GM03348 (cell line): ENCODE results near the gene COX7A2.

Source experiments
- DNase-seq: peaks from one replicate; pipeline ENCODE4 v3.0.0; 2012; ENCODE audit warnings: low spot score

Gene COX7A2

DNA sequence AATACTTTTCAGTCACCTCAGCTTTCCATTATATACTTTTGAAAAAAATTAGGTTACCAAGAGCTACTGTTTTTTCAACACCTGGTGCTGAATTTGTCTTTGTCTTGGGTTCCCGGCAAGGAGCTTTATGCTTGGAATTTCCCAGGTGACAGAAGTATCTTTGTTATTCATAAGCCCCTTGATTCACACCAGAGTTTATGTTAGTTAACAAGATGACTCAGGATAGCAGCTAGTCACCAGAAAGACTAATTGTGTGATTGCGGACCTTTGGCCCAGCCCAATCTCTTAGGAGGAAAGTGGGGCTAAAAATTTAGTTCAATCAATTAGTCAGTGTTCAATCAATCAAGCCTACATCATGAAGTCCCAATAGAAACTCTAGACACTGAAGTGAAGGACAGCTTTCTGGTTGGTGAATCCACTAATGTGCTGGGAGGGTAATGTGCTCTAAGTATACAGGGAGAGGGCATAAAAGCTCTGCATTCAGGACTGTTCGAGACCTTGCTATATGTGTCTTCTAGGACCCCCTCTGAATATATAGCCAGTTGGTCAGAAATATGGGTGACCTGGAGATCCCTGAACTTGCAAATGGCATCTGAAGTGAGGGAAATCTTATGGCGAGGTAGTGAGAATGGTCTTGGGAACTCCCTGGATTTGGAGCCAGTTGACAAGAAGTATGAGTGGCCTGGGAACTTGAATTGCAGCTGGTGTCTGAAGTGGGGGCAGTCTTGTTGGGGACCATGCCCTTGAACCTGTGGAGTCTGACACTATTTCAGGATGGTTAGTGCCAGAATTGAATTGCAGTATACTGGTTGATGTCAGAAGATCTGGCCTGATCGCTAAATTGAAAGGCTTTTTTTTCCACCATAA lies 24.8 kb upstream of the COX7A2 start:
- no peak for DNase-seq

DNA sequence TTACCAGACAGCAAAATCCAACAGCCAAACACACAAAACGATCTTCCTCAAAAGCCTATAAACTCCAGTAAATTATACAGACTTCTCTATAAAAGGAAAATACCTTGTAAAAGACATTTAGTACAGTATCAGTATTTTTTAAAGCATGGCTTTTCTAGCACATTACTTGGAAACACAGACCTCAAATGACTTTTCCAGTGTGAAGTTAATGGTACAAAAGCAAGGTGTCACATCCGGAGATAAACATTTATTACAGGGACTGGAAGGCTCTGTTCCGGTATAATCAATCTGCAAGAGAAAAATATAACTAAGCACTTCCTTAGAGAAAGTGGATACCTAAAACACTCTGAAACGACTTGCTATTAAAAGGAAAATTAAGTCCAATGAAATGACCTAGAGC lies 23.9 kb upstream of the COX7A2 start:
- no peak for DNase-seq

DNA sequence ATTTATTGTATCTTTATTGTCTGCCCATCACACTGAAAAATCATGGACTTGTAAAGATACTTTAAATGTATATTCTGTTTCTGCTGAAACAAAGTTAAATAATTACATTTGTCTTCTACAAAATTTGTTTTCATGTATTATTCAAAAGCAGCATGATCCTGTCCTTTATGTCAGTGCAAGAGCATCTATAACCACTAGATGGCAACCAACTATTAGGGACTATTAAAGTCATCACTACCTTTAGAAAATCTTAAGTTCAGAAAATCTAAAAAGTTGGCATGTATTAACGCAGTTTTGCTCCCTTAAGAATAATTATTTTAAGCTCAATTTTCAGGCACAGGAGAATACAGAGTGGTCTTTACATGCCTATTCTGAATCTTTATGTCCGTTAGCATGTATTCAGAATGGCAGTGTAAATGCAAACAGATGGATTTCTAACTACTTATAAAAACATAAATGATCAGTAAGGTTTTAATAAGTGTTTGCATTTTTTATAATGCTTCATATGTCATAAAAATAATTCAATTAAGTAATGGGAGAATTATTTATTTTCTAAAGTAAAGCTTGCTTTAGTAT lies 23.2 kb upstream of the COX7A2 start:
- peak; percentile 61 for DNase-seq

DNA sequence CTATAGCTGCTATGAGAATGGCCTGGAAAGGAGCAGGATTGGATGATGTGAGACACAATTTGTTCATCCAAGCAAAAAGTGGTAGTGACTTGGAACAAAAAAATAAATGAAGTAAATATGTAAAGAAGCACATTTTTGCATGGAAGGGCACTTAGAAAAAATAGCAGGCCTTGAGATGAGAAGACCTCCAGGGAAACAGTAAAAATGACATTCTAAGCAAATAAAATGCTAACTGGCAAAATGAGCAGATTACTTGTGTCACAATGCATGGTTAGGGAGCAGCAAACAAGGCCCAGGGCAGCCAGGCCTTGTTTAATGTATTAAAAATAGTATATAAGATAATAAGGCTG lies 19.8 kb upstream of the COX7A2 start:
- DNase-seq: no peak

DNA sequence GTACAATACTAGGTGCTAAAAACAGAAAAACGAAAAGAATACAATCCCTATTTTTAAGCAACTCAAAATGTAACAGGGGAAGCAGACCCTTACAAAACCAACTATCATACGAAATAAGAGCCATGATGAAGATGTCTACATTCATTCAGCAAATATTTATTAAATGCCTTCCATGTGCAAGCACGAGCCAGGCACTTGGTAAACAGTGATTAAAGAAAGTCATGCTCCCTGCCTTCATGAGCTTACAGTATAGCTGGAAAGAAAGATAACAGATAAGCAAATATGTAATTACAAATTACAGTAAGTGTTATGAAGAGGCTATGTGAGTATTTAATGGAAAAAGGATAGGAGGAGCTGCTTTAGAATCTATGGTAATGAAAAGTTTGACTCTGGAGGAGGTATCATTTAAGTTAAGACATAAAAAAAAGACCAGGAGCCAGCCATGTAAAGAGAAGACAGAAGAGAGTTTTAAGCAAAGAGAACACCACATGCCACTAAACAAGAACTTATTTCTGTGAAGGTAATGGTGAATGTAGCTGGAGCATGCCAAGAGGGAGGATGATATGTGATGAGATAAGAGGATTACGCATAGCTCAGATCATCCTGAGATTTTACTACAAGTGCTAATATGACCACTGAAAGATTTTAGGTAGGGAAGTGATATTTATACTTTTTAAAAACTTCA lies 19.3 kb upstream of the COX7A2 start:
- no peak for DNase-seq

DNA sequence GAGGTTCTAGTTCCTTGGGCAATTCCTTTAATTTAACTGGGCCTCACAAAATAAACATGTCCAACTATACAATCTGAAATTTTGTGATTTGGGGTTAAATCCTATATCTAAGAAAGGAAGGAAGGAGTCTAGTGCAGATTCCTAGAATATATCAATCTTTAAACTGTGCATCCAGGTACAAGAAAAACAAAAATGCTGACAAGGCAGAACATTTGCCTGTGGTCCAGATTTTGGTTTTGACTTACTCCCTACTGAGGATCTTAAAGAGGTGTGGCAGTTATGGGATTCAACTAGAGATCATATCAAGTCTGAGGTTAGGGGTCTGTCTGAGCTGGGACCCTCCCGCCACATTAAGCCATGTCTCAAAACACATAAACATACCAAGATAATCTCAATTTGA lies 17.7 kb upstream of the COX7A2 start:
- DNase-seq: no peak

DNA sequence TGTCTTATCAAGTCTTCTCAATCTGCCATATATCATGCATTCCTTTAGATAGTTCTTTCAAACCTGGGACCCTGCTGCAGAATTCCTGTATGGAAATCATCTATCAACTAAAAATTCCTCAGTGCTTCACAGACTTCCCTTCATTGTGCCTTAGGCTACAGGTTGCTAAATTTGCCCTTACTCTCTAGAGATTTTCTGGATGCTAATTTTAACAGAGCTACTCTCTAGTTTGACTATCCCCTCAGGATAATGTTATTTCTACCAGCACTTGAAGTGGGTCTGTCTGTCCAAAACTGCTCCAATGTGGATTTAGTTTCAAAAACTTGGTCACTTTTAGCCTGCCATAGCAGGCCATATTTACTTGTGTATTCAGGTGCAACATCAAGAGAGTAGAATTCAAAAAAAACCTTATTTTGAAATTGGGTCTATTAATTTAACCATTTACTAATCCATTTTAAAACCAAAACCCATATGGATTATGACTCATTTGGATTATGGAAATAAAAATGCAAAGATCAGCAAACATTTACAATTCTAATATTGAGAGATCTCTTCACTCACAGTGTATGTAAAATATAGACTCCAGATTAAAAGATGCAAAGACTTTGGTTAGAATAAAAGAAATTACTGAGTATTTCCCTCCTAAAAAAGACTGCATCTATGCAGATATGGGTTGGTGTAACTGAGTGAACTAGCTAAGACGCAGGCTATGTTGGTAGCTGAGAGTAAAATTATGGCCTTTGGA lies 13.9 kb upstream of the COX7A2 start:
- no peak for DNase-seq

DNA sequence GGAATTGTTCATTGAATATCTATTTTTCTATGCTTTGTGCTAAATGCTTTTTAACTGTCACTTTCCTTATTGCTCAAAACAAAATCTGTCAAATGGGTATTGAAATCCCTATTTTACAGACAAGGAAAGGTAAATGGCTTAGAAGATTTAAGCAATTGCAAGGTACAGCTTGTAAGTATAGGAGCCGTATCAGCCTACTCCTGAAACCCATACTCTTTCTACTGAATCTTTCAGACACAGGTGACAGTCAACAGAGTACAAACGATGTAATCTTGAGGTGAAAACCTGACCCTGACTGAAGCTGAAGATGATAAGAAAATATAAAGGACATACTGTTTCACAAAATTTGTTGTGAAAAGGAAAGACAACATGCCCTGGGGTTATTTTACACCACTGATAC lies 7.0 kb upstream of the COX7A2 start:
- DNase-seq: no peak

DNA sequence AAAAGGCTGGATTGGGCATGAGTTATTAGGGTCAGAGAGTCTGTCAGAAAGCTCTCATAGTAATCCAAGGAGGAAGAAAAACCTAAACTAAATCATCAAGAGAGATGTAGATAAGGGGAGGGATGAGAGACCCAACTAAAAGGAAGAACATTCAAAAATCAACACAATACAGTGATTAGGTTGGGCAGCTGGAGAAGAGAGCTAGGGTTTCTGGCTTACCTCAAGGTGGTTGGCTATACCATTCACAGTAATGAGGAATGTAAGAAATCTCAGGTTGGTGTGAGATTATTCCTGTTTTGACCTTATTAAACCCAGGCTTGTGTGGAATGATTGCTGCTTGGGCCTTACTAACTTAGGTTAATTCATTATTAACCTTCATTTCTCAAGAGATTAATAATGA lies 6.2 kb upstream of the COX7A2 start:
- DNase-seq: no peak

DNA sequence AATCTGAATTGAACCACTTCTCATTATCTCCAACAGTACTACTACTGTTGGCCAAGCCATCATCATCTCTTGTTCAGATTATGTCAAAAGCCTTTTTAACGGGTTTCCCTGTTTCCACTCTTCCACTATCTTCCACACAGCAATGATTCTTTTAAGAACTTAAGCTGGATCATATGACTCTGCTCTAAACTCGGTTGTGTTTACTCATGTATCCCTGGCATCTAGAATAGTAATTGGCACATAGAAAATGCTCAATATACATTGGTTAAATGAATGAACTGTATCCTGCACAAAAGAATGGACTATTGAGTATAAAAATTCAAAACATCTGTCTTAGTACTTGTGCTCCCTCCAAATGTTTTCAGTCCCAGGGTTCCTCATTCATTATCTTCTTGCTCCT lies 2.8 kb upstream of the COX7A2 start:
- DNase-seq: no peak

DNA sequence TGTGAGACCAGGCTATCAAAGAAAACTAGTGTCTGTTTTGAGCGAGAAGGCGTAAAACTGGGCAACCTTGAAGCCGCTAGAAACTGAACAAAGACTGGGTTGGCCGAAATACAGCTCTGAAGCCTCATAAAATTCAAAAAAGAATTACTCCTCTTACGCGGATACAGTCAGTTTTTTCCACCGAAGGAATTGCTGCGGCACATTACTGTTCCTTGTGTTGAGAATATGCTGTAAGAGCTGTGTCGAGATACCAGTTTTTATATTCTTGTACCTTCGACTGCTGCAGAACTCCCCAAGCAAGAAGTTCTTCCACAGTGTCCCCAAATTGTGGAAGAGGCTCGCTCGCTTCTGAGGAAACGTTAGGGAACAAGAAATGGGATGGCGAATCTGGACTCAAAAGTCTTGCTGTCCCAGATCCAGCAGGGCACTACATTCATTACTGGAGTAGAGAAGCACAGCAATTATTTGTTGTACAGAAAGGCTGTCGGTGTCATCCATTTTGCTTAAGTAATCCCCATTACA lies 523 bp upstream of the COX7A2 start:
- peak; percentile 17 for DNase-seq

DNA sequence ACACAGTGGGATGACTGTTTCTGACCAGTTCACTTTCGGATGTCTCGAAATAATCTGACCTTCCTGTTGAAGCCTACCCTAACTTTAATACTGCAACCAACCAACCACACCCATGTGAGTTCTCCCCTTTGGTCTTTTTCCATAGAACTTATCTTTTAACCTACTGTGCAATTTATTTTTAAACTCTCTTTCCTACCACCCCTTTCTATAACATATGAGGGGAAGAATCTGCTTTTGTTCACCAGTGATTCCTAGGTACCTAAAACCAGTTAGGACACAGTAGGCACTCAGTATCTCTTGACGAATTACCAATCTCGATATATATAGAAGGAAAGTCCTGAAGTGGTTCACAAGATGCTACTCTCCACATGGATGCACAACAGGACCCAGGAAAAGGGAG lies 7.0 kb downstream of the COX7A2 start:
- no peak for DNase-seq

DNA sequence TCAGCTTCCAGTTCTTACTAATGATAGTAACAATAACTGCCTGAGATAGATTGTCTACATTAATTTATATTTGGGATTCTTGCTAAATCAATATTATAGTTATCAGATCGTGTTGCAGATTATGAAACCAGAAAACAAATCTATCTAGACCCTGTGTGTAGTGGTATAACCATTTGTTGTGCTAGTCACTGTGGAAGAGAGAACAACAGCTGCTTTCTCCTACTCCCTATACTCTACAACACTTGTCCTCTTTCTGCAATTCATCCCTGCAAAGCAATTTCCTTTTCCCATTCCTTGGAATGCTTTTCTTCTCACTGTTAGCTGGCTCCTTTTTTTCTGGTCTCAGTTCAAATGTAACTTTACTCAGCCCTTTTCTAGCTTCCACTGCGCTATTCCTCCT lies 8.3 kb downstream of the COX7A2 start:
- DNase-seq: no peak

DNA sequence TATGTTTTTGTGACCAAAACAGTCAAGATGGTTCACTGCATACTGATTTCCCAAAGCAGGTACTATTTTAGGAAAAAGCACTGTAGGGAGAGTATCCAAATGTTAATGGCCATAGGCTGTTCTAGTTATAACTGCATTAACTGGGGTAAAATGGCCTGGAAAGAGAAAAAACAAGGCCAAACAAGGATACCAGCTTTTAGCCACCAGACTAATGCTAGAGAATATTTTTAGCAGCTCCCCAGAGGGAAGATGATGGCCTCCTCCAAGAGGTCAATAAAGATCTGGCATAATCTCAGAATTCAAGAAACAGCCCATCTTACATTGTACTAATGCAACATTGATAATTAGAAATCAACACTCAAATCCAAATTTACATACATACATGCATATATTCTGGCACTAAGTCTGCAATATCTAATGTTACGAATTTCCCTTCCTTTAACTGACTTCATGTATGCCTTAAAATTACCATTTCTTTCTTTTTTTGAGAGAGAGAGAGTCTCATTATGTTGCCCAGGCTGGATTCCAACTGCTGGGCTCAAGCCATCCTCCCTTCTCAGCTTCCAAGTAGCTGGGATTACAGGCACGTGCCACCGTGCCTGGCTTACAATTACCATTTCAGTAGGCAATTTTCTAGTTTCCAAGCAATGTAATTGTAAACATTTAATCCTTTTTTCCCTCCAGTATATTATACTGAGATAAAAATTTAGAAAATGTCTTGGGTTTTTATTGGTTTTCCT lies 9.3 kb downstream of the COX7A2 start:
- DNase-seq: no peak

DNA sequence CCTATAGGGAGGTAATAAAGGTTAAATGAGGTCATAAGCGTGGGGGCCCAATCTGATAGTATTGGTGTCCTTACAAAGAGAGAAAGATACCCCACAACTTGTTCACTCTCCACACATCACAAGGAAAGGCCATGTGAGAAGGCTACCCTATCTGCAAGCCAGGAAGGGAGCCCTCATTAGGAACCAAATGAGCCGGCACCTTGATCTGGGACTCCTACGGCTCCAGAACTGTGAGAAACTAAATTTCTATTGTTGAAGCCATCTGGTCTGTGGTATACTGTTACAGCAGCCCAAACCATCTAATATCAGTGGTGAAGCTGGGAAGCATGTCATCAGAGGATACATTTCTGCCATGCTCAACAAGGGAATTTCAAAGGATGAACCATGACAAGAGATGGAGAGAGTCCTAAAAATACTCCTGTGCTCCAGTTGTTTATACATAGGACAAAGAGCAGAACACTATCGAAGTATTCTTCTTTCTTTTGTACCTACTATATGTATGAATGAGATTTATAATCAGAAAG lies 10.4 kb downstream of the COX7A2 start:
- no peak for DNase-seq

DNA sequence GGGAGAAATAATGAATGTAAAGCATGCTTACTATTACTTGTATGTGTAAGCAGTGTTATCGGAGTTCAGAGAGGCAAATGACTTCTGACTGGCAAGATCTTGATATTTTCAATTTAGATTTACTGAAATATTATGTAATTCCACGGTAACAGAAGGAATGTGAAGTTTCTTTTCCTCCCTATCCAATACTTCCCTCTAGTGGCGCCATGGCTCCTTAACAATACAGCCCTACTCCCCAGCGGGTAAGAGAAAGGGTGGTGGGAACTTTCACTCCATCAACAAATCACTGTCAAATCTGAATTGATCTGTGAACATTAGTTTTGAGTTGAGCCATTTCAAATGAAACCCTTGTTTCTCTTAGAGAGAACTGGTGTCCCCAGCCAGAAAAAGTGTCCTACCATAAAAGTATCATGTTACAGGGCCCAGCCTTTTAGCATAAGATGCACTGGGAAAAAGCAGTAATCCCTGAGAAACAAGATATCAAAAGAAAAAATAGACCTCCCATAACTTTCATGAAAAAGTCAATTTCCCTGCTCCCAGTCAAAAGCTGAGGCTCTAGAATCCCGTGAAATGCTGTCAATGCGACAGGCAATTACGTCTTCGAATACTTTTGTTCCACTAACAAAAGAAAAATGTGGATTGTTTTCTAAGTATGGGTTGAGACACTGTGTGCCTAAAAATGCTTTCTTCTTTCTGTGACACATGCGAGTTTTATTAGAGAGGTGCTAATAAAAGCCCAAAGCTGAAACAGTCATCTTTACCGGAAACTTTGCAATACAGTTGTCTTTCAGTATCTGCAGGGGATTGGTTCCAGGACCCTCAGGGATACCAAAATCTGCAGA lies 12.9 kb downstream of the COX7A2 start:
- DNase-seq: peak; percentile 76

DNA sequence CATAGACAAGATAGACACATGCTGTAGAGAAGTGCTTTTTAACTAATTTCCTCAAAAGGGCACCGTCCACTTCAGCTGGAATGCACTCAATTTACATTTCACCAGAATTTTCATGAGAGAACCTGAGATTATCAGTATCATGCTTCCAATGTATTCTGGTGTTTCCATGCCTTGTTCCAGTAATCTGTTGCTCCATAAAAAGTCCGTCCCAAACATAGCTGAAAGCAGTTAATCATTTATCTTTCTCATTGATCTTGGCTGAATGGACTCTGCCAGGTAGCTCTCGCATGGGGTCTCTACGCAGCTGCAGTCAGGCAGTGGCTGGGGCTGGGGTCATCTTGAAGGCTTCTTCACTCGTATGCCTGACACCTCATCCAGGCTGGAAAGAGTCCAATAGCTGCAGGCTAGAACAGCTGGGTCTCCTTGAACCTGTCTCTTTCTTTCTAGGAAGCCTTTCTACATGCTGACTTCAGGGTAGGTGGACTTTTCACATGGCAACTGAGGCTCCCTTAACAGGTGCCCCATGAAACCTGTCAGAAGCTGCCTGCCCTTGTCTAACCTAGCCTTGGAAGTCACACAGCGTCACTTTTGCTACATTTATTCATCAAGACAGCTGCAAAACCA lies 19.2 kb downstream of the COX7A2 start:
- no peak for DNase-seq

DNA sequence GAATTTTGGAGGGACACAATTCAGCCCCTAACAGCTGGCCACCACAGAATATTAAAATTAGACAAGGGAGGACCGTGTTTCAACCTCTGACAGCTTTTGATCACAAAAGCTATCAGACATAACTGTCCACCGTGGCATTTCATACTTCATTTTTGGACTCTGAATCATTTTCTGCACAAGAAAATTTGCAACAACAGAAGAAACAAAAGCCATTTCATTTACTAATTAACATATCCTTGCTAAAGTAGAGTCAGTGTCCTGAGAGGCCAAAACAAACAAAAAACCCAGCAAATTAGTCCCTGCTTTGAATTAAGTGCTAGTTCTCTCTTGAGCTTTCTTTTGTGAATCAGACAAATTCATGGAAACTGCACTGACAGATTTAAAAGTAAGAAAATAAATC lies 20.2 kb downstream of the COX7A2 start:
- no peak for DNase-seq

DNA sequence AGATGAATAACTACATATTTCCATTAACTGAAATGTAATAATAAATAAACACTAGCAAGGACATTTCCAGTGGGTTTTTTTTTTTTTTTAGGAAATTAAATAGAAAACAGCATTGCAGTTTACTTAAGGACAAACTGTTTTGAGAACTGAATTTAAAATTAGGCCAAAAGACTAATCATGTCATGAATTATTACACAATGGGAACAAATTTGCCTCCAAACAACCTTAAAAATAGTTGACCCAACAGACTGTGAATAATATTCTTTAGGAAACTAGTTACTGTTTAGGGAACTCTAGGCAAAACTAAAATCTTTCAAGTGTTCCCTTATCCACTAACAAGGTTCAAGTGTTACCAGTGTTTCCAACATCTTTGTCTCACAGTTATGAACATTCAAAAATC lies 21.3 kb downstream of the COX7A2 start:
- DNase-seq: no peak

DNA sequence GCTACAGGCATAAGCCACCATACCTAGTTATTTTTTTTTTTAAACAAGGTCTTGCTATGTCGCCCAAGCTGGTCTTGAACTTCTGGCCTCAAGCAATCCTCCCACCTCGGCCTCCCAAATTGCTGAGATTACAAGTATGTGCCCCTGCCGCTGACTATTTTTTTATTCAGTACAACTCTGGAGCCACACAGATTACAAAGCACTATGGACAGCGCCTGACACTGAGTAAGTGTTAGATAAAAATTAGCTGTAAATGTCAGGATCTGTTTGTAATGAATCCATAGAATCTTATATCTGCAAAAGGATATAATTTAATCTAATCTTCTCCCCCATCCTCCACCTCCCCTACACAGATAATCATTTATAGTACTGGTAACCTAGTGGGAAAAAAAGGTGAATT lies 22.5 kb downstream of the COX7A2 start:
- no peak for DNase-seq
